K562 treated with DMSO at 1 percent for 4 hours (cell line): ENCODE results near the gene TMSB15B. TPM values are rescaled to one million over a fixed set of nuclear protein-coding genes. Genes with fewer than 3 reads are reported as not detected.

Experiments
- total RNA-seq: library from RNA; unstranded; fragments of 300-600 nt; gene quantifications from 2 replicates; pipeline ENCODE4 v1.2.3, GENCODE V29; 2022; ENCODE audit not compliant: insufficient read depth

The TMSB15B gene
- not detected in 2 replicates for total RNA-seq

GRCh38 chrX:103962411-103963278, at the start of gene TMSB15B:
TMSB15B (plus strand) TSS chrX:103962627.

GRCh38 chrX:104013606-104014005, 51.2 kb downstream of the TMSB15B start, which contains the start of gene H2BW1:
H2BW1 (minus strand) TSS chrX:104013708; CDS start chrX:104013576, 132 bp downstream.

Other genes starting within 250 kb of the TMSB15B start
- not detected in 2 replicates for gene PLP1, start 185.8 kb upstream of the TMSB15B start, total RNA-seq
- gene RAB9B, start 130.4 kb upstream of the TMSB15B start, total RNA-seq: not detected in 2 replicates
- gene H2BW1, start 51.1 kb downstream of the TMSB15B start, total RNA-seq: not detected in 2 replicates
- gene H2BW2, start 77.3 kb downstream of the TMSB15B start, total RNA-seq: not detected in 2 replicates
- gene TMSB15C, start 113.6 kb downstream of the TMSB15B start, total RNA-seq: not detected in 2 replicates
- not detected in 2 replicates for gene ZCCHC18, start 149.9 kb downstream of the TMSB15B start, total RNA-seq
- gene SLC25A53, start 194.4 kb downstream of the TMSB15B start, total RNA-seq: 3.1 and 4.1 TPM in 2 replicates
- 8.0 and 9.6 TPM in 2 replicates for gene FAM199X, start 203.8 kb downstream of the TMSB15B start, total RNA-seq